OCI-LY3 (cell line): ENCODE results near the gene ZSCAN32.

Experiments
- H2AFZ ChIP-seq: fragments of 200-600, 300-600 bp; shearing (Covaris generic); 2 replicates; pipeline ENCODE4 v1.6.0; 2014; ENCODE audit warnings: antibody characterized with exemption, low read depth, low read length
- H3K27ac ChIP-seq: fragments of 200-600, 300-600 bp; sonication (generic); 2 replicates; pipeline ENCODE4 v1.5.1; 2014; ENCODE audit warnings: mild to moderate bottlenecking, low read length, moderate library complexity, mixed read lengths
- H3K27me3 ChIP-seq: fragments of 200-600, 300-600 bp; sonication (generic); 2 replicates; pipeline ENCODE4 v1.6.1; 2014; ENCODE audit warnings: low read depth, low read length, mixed read lengths
- H3K36me3 ChIP-seq: fragments of 200-600, 300-600 bp; sonication (generic); replicated peaks from 2 replicates; pipeline ENCODE3; 2014; ENCODE audit warnings: low read depth, low read length, mixed read lengths
- H3K4me1 ChIP-seq: fragments of 300-600, 200-600 bp; sonication (generic); 2 replicates; pipeline ENCODE4 v1.6.1; 2014; ENCODE audit warnings: low read length, mixed read lengths
- H3K4me2 ChIP-seq: fragments of 200-600, 300-600 bp; sonication (generic); 2 replicates; pipeline ENCODE4 v1.6.1; 2014; ENCODE audit warnings: low read length, mixed read lengths
- H3K4me3 ChIP-seq: fragments of 300-600, 200-600 bp; sonication (generic); 2 replicates; pipeline ENCODE4 v1.5.1; 2014; ENCODE audit warnings: antibody characterized with exemption, mild to moderate bottlenecking, low read length, moderate library complexity
- H3K79me2 ChIP-seq: fragments of 300-600, 200-600 bp; shearing (Covaris generic); 2 replicates; pipeline ENCODE4 v1.6.1; 2014; ENCODE audit warnings: mild to moderate bottlenecking, low read length, mixed read lengths
- H3K9ac ChIP-seq: fragments of 300-600, 200-600 bp; shearing (Covaris generic); 2 replicates; pipeline ENCODE4 v1.6.0; 2014; ENCODE audit warnings: mild to moderate bottlenecking, low read length, moderate library complexity
- H3K9me3 ChIP-seq: fragments of 200-600, 300-600 bp; shearing (Covaris generic); 2 replicates; pipeline ENCODE4 v1.6.1; 2014; ENCODE audit warnings: low read length, mixed read lengths; ENCODE audit not compliant: insufficient read depth
- H4K20me1 ChIP-seq: fragments of 200-600, 300-600 bp; sonication (generic); 2 replicates; pipeline ENCODE4 v1.6.1; 2016; ENCODE audit warnings: low read length, mixed read lengths; ENCODE audit not compliant: insufficient read depth
- EZH2phosphoT487 ChIP-seq: fragments of 200-600 bp; shearing (Covaris generic); IDR thresholded peaks from 2 replicates; pipeline ENCODE4 v1.6.1; 2018; ENCODE audit warnings: antibody characterized with exemption, mixed run types, low read depth
- TF ChIP-seq, protein P1 (sequence below): fragments of 200-600, 300-600 bp; sonication (generic); IDR thresholded peaks from 2 replicates; pipeline ENCODE4 v1.5.1; 2014; ENCODE audit warnings: antibody characterized with exemption, low read length, low read depth

The ZSCAN32 gene

DNA sequence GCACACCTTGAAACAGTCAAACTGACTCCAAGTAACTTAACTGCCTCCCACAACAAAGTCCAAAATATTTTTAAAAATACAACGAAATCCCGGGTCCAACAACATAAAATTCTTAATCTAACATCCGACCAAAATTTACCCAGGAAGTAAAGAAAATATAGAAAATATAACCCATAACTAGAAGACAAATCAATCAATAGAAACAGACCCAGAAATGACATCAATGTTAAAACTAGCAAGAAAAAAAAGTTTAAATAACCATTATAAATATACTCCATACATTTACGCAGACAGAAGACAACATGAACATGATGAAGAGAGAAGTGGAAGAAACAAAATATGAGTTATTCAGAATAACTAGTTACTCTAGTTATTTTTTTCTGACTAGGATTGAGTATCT is 38.8 kb upstream of the ZSCAN32 start:
- H3K27me3 ChIP-seq = no peaks in the 10 kb centered on the region
- no peak overlapping the region for H3K27ac ChIP-seq
- H3K9ac ChIP-seq = no peak overlapping the region
- H3K4me3 ChIP-seq = no peak overlapping the region
- peaks cover 24% of the 10 kb centered on the region for H3K79me2 ChIP-seq
- no peak overlapping the region for H2AFZ ChIP-seq
- no peaks in the 10 kb centered on the region for H4K20me1 ChIP-seq
- no peak overlapping the region for H3K4me2 ChIP-seq
- no peak for TF ChIP-seq EZH2phosphoT487
- TF ChIP-seq, protein P1, sequence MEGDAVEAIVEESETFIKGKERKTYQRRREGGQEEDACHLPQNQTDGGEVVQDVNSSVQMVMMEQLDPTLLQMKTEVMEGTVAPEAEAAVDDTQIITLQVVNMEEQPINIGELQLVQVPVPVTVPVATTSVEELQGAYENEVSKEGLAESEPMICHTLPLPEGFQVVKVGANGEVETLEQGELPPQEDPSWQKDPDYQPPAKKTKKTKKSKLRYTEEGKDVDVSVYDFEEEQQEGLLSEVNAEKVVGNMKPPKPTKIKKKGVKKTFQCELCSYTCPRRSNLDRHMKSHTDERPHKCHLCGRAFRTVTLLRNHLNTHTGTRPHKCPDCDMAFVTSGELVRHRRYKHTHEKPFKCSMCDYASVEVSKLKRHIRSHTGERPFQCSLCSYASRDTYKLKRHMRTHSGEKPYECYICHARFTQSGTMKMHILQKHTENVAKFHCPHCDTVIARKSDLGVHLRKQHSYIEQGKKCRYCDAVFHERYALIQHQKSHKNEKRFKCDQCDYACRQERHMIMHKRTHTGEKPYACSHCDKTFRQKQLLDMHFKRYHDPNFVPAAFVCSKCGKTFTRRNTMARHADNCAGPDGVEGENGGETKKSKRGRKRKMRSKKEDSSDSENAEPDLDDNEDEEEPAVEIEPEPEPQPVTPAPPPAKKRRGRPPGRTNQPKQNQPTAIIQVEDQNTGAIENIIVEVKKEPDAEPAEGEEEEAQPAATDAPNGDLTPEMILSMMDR = no peak
- H3K36me3 ChIP-seq = peaks cover 21% of the 10 kb centered on the region
- H3K4me1 ChIP-seq = 0 out of 2 replicates have a peak, but pooled peaks cover 4% of the 10 kb centered on the region
- no peaks in the 10 kb centered on the region for H3K9me3 ChIP-seq

DNA sequence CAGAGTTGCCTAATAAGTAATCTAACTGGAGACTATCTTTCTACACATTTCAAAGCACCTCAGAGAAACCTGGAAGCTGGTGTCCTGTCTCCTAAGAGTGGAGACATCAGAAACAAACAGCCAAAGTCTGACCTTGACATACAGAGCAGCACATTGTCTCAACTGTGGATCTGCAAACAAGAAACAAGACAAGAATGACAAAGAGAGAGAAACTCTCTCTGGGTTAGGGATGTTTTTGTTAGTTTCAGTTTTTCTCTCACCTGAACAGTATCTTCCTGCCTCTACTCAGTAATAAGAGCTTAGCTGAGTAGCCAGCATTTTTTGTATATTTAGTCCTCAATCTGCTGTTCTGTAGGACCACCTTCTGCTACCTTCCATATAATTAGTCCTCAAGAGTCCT is 33.6 kb upstream of the ZSCAN32 start:
- H3K79me2 ChIP-seq = no peaks in the 10 kb centered on the region; the same call in 1 of the 2 replicates
- H3K27me3 ChIP-seq = no peaks in the 10 kb centered on the region
- H2AFZ ChIP-seq = no peak overlapping the region
- H4K20me1 ChIP-seq = no peaks in the 10 kb centered on the region
- no peak overlapping the region for H3K4me2 ChIP-seq
- H3K4me3 ChIP-seq = no peak overlapping the region
- H3K36me3 ChIP-seq = peaks cover 9% of the 10 kb centered on the region
- no peaks in the 10 kb centered on the region for H3K4me1 ChIP-seq
- H3K9me3 ChIP-seq = no peaks in the 10 kb centered on the region
- H3K27ac ChIP-seq = no peak overlapping the region
- H3K9ac ChIP-seq = no peak overlapping the region
- TF ChIP-seq EZH2phosphoT487 = no peak
- TF ChIP-seq, protein P1 = no peak

DNA sequence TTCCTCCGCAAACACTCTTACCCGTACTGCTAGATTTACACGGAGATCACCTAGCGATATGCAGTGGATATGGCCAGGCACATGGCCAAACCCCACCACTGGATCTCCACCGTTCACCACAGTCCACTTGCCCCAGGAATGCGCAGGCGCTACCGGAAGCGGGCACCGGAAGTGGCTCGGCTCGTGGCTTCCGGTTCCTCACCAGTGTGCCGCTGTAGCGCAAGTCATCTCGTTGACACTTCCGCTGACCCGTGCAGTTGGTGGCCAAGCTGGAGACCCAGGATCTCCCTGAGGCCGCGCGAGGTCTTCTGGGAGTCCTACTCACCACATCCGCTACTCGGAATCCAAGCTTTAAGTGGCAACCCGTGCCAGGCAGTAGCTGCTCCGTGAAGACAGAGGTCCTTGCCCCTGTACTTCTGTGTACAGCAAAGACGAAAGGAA is 31.0 kb upstream of the ZSCAN32 start:
- TF ChIP-seq, protein P1 = no peak
- no peak overlapping the region for H2AFZ ChIP-seq
- no peaks in the 10 kb centered on the region for H3K9me3 ChIP-seq
- no peaks in the 10 kb centered on the region for H4K20me1 ChIP-seq
- H3K79me2 ChIP-seq = no peaks in the 10 kb centered on the region
- no peaks in the 10 kb centered on the region for H3K4me1 ChIP-seq
- H3K36me3 ChIP-seq = peaks cover 3% of the 10 kb centered on the region
- H3K4me3 ChIP-seq = no peak overlapping the region
- H3K27me3 ChIP-seq = no peaks in the 10 kb centered on the region
- no peak overlapping the region for H3K9ac ChIP-seq
- no peak overlapping the region for H3K4me2 ChIP-seq
- H3K27ac ChIP-seq = no peak overlapping the region

DNA sequence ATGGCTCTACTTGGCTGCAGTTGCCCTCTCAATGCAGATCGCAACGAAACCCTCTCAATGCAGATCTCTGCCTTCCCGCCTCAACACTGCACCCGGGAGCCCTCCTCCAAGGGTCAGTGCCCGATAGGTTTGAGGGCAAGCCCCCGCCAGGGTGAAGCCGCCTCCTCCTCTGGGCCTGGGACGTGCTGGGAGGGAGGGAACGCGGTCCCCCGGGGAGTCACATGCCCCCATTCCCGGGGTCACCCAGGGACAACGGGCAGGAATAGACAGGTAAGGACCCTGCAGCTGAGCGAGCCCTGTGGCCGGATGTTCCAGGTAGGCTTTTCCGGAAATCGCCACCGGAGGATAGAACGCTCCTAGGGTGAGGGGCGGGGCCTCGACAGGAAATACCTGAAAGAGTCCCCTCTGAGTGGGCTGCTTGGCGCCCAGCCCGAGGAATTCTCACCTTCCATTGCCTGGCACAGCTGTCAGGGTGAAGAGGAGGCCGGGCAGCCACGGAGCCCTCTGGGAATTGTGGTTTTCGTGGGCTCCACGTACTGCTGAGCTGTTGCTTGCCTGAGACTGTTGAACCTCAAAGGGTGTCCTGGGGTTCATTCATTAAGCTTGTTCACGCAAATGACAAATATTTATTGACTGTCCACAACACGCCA is 13.1 kb upstream of the ZSCAN32 start:
- Histone ChIP-seq H3K36me3 (peaks cover 30% of the 10 kb centered on the region), H3K9ac (no peak overlapping the region), H4K20me1 (no peaks in the 10 kb centered on the region), H3K27ac (no peak overlapping the region), H3K9me3 (peaks cover 12% of the 10 kb centered on the region), H3K4me2 (no peak overlapping the region), H3K4me1 (no peaks in the 10 kb centered on the region), H3K79me2 (no peaks in the 10 kb centered on the region), H3K4me3 (no peak overlapping the region), H3K27me3 (no peaks in the 10 kb centered on the region), H2AFZ (no peak overlapping the region)
- TF ChIP-seq EZH2phosphoT487 = no peak
- TF ChIP-seq, protein P1 = no peak
